MCF 10A (cell line): ENCODE data around the gene SLC49A4. TPM values are rescaled to one million over a fixed set of nuclear protein-coding genes. Genes with fewer than 3 reads are reported as not detected.
A peak's percentile ranks its signal among the peaks of the same experiment; 100 is the strongest.

Experiments
- BruUV-seq: library from RNA; stranded (reverse); fragments of 400-500 nt; replicated peaks from 2 replicates; lab custom pipeline; 2021; lab: Mats Ljungman, UMichigan
- CTCF ChIA-PET: fragments of 300-600 bp; sonication (Branson Sonifier 250); formaldehyde crosslinking; extraction: SDS; loops from one replicate; lab custom pipeline; 2021; ENCODE audit warnings: antibody characterized with exemption, inconsistent platforms; lab: Yijun Ruan, JAX
- POLR2A ChIA-PET: fragments of 300-600, 350-650 bp; sonication (Branson Sonifier 250); formaldehyde crosslinking; extraction: SDS; loops from one replicate; lab custom pipeline; 2020; ENCODE audit warnings: antibody characterized with exemption, inconsistent platforms; lab: Yijun Ruan, JAX
- DNase-seq: peaks from one replicate; pipeline ENCODE4 v3.0.0-alpha.2; 2018; ENCODE audit not compliant: unreplicated experiment
- H3K27ac Mint-ChIP-seq: one replicate; pipeline ENCODE4 v1.8.0; 2022; ENCODE audit warnings: mild to moderate bottlenecking, low read depth, mixed read lengths; ENCODE audit not compliant: unreplicated experiment
- H3K27me3 Mint-ChIP-seq: one replicate; pipeline ENCODE4 v1.8.0; 2022; ENCODE audit warnings: mixed read lengths; ENCODE audit not compliant: insufficient read depth, unreplicated experiment
- H3K36me3 Mint-ChIP-seq: one replicate; pipeline ENCODE4 v1.8.0; 2022; ENCODE audit warnings: mild to moderate bottlenecking, moderate library complexity, mixed read lengths; ENCODE audit not compliant: insufficient read depth, unreplicated experiment
- H3K4me1 Mint-ChIP-seq: one replicate; pipeline ENCODE4 v1.8.0; 2022; ENCODE audit warnings: mixed read lengths; ENCODE audit not compliant: insufficient read depth, unreplicated experiment
- H3K4me3 Mint-ChIP-seq: one replicate; pipeline ENCODE4 v1.8.0; 2022; ENCODE audit warnings: mild to moderate bottlenecking, moderate library complexity, mixed read lengths; ENCODE audit not compliant: unreplicated experiment
- H3K9me3 Mint-ChIP-seq: one replicate; pipeline ENCODE4 v1.8.0; 2022; ENCODE audit warnings: mixed read lengths; ENCODE audit not compliant: unreplicated experiment
- CTCF ChIP-seq: fragments of 200-600 bp; IDR thresholded peaks from one replicate; pipeline ENCODE4 v1.8.0; 2022; ENCODE audit warnings: antibody characterized with exemption, mild to moderate bottlenecking; ENCODE audit not compliant: unreplicated experiment
- intact Hi-C: fragments of 100-400 bp; cut with micrococcal nuclease; formaldehyde crosslinking; loops from 2 replicates; pipeline ENCODE4 v1.14.1; 2022
- total RNA-seq: library from RNA; stranded (reverse); gene quantifications from 2 replicates; pipeline ENCODE4 v1.2.3, GENCODE V29; 2022

The SLC49A4 gene
- total RNA-seq, 1 experiment from 2014 or later, result 11.4 TPM

- H3K9me3 Mint-ChIP-seq, result no peaks in the 10 kb centered on the region
- no peak overlapping the region for H3K27ac Mint-ChIP-seq
- ChIA-PET CTCF (interaction anchor here (0.6 to 1.4 kb wide), 2 partner anchors 268 to 844 kb away, joined by 3 to 5 read pairs; no protein-coding TSS in a partner anchor), POLR2A (interaction anchor here (0.6 to 1.2 kb wide), 4 partner anchors 8 to 33 kb away, joined by 3 to 6 read pairs (median 4); partner anchors contain the start of gene HSPBAP1)
- peak; percentile 27 for DNase-seq
- H3K4me1 Mint-ChIP-seq, result no peaks in the 10 kb centered on the region
- intact Hi-C loops, result no loop called here
- no peaks in the 10 kb centered on the region for H3K27me3 Mint-ChIP-seq
- H3K4me3 Mint-ChIP-seq, result no peak overlapping the region
- H3K36me3 Mint-ChIP-seq, result peaks cover 28% of the 10 kb centered on the region
- no TSS peak for BruUV-seq
- TF ChIP-seq CTCF, result no peak
These were observed 34.2 kb upstream of the SLC49A4 start for GRCh38 chr3:122760453-122761271.

DNA sequence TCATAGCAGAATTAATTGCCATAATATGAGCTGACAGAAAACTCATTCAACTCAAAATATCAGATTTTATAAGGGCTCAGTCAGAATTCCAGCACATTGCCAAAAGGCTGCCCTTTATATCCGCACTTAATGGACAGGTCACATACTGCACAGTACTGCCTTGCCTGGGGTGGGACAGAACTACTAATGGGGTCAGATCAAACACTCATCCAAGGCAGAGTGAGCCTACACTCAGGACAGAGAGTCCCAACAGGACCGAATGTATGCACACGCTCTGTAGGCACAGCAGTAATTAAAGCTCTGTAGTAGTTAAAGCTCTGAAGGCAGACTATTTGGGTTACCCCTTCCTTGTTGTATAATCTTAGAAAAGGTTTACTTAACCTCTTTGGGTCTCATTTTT, 28.4 kb upstream of the SLC49A4 start:
- Mint-ChIP-seq H3K9me3 (no peaks in the 10 kb centered on the region), H3K27me3 (no peaks in the 10 kb centered on the region), H3K4me3 (no peak overlapping the region), H3K4me1 (peaks cover 8% of the 10 kb centered on the region), H3K36me3 (peaks cover 39% of the 10 kb centered on the region), H3K27ac (no peak overlapping the region)
- POLR2A ChIA-PET, result interaction anchor here (1.0 to 1.4 kb wide), 2 partner anchors 21 to 27 kb away, joined by 4 to 5 read pairs; partner anchors contain the start of gene HSPBAP1
- CTCF ChIA-PET, result no interaction called here
- TF ChIP-seq CTCF, result no peak
- intact Hi-C loops, result no loop called here
- DNase-seq, result no peak
- no TSS peak for BruUV-seq

- no TSS peak for BruUV-seq
- intact Hi-C loops, result no loop called here
These were observed 27.1 kb upstream of the SLC49A4 start for GRCh38 chr3:122767540-122768372.

More at GRCh38 chr3:122767540-122768372, 27.1 kb upstream of the SLC49A4 start:
- no peak for DNase-seq
- CTCF ChIA-PET, result interaction anchor here (1.0 kb wide), 1 partner anchor 19 kb away, joined by 3 read pairs; no protein-coding TSS in a partner anchor
- POLR2A ChIA-PET, result interaction anchor here (0.9 to 1.7 kb wide), 3 partner anchors 22 to 26 kb away, joined by 4 to 7 read pairs (median 5); partner anchors contain the start of gene HSPBAP1
- Mint-ChIP-seq H3K27me3 (no peaks in the 10 kb centered on the region), H3K4me1 (peaks cover 8% of the 10 kb centered on the region), H3K4me3 (no peak overlapping the region), H3K9me3 (no peaks in the 10 kb centered on the region), H3K27ac (peak overlapping the region; percentile 8), H3K36me3 (peaks cover 31% of the 10 kb centered on the region)
- TF ChIP-seq CTCF, result no peak
